Hepatocyte (in vitro differentiated cells): ENCODE measurements around the gene DDX39A.

Experiments
- EZH2phosphoT487 ChIP-seq: fragments of 200-600 bp; sonication (generic); IDR thresholded peaks from one replicate; pipeline ENCODE4 v1.6.1; 2018; ENCODE audit warnings: antibody characterized with exemption, mild to moderate bottlenecking, low read depth, moderate library complexity; ENCODE audit not compliant: unreplicated experiment, severe bottlenecking
- TF ChIP-seq, protein P1 (sequence below): fragments of 200-600 bp; sonication (generic); IDR thresholded peaks from 2 replicates; pipeline ENCODE4 v1.5.1; 2016; ENCODE audit warnings: antibody characterized with exemption, mild to moderate bottlenecking; ENCODE audit not compliant: poor library complexity

- TF ChIP-seq, protein P1, sequence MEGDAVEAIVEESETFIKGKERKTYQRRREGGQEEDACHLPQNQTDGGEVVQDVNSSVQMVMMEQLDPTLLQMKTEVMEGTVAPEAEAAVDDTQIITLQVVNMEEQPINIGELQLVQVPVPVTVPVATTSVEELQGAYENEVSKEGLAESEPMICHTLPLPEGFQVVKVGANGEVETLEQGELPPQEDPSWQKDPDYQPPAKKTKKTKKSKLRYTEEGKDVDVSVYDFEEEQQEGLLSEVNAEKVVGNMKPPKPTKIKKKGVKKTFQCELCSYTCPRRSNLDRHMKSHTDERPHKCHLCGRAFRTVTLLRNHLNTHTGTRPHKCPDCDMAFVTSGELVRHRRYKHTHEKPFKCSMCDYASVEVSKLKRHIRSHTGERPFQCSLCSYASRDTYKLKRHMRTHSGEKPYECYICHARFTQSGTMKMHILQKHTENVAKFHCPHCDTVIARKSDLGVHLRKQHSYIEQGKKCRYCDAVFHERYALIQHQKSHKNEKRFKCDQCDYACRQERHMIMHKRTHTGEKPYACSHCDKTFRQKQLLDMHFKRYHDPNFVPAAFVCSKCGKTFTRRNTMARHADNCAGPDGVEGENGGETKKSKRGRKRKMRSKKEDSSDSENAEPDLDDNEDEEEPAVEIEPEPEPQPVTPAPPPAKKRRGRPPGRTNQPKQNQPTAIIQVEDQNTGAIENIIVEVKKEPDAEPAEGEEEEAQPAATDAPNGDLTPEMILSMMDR = no peak
- TF ChIP-seq EZH2phosphoT487 = no peak
These were observed 18.5 kb upstream of the DDX39A start for GRCh38 chr19:14437578-14438140.
